ENCODE measurements around the gene CENPN.

The CENPN gene

DNA sequence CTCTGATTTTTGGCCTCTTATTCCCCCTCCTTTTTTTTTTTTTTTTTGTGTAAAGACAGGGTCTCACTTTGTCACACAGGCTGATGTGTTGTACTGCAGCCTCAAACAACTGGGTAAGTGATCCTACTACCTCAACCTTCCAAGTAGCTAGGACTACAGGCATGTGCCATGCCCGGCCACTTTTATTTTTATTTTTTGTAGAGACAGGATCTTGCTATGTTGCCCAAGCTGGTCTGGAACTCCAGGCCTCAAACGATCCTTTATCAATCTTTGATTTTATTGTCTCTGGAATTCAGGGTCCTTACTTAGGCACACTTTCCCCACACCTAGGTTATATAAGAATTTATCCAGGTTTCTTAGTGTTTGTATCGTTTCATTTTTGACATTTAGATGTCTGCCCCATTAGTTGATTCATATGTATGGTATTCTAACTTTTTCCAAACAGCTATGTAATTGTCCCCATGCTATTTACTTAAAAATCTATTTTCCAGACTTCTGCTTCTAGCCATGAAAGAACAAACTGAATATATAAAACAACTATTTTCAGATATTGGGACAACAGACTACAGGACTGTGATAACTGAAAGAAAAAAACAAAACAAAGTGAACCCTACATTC lies 14.2 kb upstream of the CENPN start:
- no peak for DNase-seq

GRCh38 chr16:80993307-80993706 lies 13.7 kb upstream of the CENPN start:
- no peak for DNase-seq

DNA sequence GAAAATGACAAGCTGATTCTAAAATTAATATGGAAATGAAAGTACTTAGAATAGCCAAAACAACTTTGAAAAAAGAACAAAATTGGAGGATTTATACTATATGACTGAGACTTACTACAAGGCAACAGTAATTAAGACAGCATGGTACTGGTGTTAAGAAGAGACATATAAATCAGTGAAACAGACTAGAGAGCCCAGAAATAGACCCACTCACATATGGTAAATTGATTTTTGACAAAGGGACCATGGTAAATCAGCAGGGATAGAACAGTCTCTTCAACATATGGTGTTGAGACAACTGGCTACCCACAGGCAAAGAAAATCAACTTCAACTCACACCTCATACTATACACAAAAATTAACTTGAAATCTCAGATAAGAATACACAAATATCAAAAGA lies 13.2 kb upstream of the CENPN start:
- DNase-seq, result no peak

DNA sequence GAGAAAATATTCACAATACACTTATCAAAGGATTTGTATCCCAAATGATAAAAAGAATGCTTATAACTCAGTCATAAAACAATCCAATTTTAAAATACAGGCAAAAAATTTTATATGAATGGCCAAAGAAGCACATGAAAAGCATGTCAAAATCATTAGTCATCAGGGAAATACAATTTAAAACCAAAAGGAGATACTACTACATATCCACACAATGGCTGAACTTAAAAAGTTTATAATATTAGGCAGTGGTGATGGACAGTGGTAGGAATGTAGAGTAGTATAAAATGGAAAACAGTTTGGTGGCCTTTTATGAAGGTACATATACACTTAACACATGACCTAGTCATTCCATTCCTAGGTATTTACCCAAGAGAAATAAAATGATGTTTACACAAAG lies 12.6 kb upstream of the CENPN start:
- DNase-seq, result no peak

GRCh38 chr16:80996688-80997138 lies 10.3 kb upstream of the CENPN start:
- no peak for DNase-seq

GRCh38 chr16:80997139-80997798 lies 9.7 kb upstream of the CENPN start:
- no peak for DNase-seq

DNA sequence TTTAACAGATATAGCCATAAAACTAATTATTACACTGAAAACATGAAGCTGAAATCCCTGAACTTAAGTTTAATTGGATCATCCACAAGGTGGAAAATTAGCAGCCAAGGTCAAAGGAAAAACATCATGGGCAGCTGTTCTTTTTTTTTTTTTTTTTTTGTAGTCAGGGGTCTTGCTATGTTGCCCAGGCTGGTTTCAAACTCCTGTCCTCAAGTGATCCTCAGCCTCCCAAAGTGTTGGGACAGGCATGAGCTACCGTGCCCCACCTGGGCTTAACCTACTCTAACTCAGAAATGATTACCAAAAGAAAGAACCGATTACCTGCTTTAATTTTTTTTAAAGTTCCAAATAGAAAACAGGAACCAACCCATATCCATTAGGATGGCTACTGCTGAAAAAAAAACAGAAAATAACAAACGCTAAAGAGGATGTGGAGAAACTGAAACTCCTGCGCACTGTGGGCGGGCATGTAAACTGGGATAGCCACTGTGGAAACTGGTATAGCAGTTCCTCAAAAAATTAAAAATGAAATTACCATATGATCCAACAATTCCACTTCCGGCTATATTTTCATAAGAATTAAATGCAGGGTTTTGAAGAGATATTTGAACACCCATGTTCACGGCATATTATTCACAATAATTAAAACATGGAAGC lies 8.9 kb upstream of the CENPN start:
- DNase-seq, result no peak

DNA sequence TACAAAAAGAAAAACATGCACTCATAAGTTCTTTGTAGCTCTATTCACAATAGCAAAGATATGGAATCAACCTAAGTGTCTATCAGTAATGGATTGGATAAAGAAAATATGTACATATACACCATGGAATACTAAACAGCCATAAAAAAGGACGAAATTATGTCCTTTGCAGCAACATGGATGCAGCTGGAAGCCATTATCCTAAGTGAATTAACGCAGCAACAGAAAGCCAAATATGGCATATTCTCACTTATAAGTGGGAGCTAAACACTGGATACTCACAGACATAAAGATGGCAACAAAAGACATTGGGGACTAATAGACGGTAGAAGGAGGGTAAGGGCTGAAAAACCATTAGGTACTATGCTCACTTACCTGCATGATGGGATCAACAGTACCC lies 6.1 kb upstream of the CENPN start:
- no peak for DNase-seq

DNA sequence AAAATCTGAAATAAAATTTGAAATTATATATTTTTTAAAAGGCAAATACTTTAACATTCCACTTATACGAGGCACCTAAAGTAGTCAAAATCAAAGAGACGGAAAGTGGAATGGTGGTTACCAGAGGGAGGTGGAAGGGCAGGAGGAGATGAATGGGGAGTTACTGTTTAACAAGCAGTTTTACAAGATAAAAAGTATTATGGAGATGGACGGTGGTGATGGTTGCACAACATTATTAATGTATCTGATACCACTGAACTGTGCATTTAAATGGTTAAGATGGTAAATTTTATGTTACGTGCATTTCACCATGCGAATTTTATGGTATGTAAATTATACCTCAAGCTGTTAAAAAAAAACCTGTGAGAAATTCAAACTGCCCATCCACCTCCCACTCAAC lies 5.7 kb upstream of the CENPN start:
- DNase-seq, result no peak

GRCh38 chr16:81003064-81003463 lies 4.0 kb upstream of the CENPN start:
- DNase-seq, result no peak

DNA sequence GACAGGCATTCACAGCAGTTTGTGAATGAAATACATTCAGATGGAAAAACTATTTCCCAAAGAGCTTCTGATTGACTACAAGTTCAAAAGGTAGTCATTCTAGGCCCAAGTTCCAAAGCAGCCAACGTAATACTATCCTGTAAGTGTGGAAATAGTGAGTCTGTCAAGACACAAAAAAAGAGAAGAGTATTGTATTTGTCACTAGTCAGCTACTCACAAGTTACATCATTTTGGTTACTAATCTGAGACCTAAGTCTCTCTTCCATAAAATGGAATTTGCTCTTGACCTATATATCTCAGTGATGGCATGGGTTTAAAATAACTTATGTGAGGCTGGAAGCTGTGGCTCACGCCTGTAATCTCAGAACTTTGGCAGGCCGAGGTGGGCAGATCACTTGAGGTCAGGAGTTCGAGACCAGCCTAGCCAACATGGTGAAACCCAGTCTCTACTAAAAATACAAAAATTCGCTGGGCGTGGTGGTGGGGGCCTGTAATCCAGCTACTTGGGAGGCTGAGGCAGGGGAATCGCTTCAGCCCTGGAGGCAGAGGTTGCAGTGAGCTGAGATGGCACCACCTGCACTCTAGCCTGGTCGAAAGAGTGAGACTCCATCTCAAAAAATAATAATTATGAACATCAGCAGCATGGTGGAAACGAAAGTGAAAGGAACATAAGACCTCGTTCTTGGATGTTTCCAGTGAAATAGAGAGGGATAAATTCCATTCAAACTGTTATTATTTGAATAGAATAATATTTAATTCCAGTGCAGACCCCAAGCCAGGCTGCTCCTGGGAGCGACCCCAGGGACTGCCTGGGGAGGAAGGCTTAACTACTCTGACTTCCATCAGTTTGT lies 3.2 kb upstream of the CENPN start:
- peak; percentile 35 for DNase-seq

GRCh38 chr16:81004646-81005353 lies 2.2 kb upstream of the CENPN start:
- no peak for DNase-seq

- DNase-seq, result no peak
Measured at GRCh38 chr16:81005610-81006161, 1.3 kb upstream of the CENPN start.

GRCh38 chr16:81006211-81006812 lies 702 bp upstream of the CENPN start:
- DNase-seq, result peak; percentile 74

- DNase-seq, result no peak
Measured at GRCh38 chr16:81008505-81008789, 1.4 kb downstream of the CENPN start.

DNA sequence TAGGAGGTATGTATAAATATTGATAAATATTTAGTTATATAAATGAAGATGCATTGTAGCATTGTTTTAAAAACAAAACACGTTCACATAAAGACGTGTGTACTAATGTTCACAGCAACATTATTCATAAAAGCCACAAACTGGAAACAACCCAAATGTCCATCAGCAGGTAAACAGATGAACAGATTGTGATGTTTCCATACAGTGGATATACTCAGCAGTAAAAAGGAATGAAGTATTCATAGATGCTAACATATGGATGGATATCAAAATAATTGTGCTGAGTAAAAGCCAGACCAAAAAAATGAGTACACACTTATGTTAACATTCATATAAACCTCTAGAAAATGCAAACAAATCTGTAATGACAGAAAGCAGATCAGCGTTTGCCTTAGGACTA lies 6.0 kb downstream of the CENPN start:
- DNase-seq, result no peak

DNA sequence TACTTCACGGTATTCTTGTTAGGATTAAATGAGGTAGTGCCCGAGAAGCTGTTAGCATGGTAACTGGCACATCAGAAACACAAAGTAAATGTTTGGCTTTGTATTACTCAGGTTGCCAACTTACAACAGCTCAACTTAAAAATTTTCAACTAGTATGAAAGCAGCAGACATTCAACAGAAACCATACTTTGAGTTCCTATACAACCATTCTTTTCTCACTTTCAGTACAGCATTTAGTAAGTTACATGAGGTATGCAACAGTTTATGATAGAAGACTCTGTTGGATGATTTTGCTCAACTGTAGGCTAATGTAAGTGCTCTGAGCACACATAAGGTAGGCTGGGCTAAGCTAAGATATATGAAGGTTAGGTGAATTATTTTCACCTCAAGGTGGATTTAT lies 7.7 kb downstream of the CENPN start:
- no peak for DNase-seq

DNA sequence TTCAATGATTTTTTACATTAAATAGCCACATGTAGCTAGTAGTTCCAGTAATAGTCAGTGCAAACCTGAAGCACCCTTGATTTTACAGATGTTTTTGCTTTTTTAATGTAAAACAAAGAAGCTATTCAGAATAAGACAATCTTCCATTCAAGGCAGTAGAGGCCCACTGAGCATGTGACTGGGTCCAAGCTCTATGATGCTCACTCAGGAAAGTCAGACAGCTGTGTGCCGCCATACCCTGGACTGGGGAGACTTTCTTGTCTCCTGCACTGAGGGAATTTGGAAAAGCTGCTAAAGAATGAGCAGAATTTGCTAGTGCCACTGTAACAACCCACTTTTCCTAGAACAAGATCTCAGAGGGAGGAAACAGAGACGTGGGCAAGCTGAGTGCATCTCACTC lies 11.5 kb downstream of the CENPN start:
- DNase-seq, result no peak

- DNase-seq, result no peak
Measured at GRCh38 chr16:81026429-81026828, 19.4 kb downstream of the CENPN start.

- peak; percentile 39 for DNase-seq
Measured at GRCh38 chr16:81029930-81030604, 23.1 kb downstream of the CENPN start.

- peak; percentile 82 for DNase-seq
Measured at GRCh38 chr16:81035398-81035974, 28.5 kb downstream of the CENPN start, which contains the start of gene ATMIN. Gene ATMIN (plus strand): TSS chr16:81035842. CDS start chr16:81035871, 29 bp downstream.
